ENCODE results near the gene FAM98A. TPM values are rescaled to one million over a fixed set of nuclear protein-coding genes. Genes with fewer than 3 reads are reported as not detected.

FAM98A gene
- total and polyA plus RNA-seq, 10 of the 15 experiments (the other 5 are each of a cell fraction or from before 2014, with no cell fraction given) = 29.7 to 231 (median 80.2) TPM

- TF ChIP-seq PRDM15 (CRISPR knock-in tag; IDR thresholded peaks at IDR 0.05) = no peak
- no peak for TF ChIP-seq POU2F2 (IDR thresholded peaks at IDR 0.05; ENCODE audit: borderline replicate concordance, low read depth, low read length)
- TF ChIP-seq SREBF1 (IDR thresholded peaks at IDR 0.05; ENCODE audit: low read length) = no peak
- TF ChIP-seq TBL1XR1 (IDR thresholded peaks at IDR 0.05; ENCODE audit: low read depth, low read length) = no peak
- TF ChIP-seq ASH2L (IDR thresholded peaks at IDR 0.05; ENCODE audit: borderline replicate concordance, low read depth) = no peak
- TF ChIP-seq CEBPZ (IDR thresholded peaks at IDR 0.05; ENCODE audit: low read depth, low read length) = no peak
- peak; percentile 20 for TF ChIP-seq EED (IDR thresholded peaks at IDR 0.05; ENCODE audit: low read depth)
- no peak for TF ChIP-seq TCF12 (IDR thresholded peaks at IDR 0.05; ENCODE audit: low read depth, low read length)
- no peak for TF ChIP-seq RCOR1 (conservative IDR thresholded peaks at IDR 0.05; ENCODE audit: low read depth, low read length)
- TF ChIP-seq PKNOX1 (IDR thresholded peaks at IDR 0.05) = no peak
- no peak; the same call in 1 of the 2 replicates for TF ChIP-seq ZNF687 (IDR thresholded peaks at IDR 0.05)
- TF ChIP-seq HCFC1 (IDR thresholded peaks at IDR 0.05; ENCODE audit: low read length) = no peak
- no peak for TF ChIP-seq KAT2A (conservative IDR thresholded peaks at IDR 0.05; ENCODE audit: control insufficient read depth, low read depth, low read length)
- no peak; the same call in 1 of the 2 replicates for TF ChIP-seq SMAD5 (IDR thresholded peaks at IDR 0.05; ENCODE audit: low read depth)
Observed at GRCh38 chr2:33598561-33599174, 431 bp downstream of the FAM98A start (continued).
